Measurements from ENCODE around the gene TCF3.
A peak's percentile ranks its signal among the peaks of the same experiment; 100 is the strongest.
"Not testable (repeated sequence)": the region's sequence is repeated elsewhere in the genome, so short reads cannot be mapped to it uniquely, and the experiment has no call there.

Gene TCF3

DNA sequence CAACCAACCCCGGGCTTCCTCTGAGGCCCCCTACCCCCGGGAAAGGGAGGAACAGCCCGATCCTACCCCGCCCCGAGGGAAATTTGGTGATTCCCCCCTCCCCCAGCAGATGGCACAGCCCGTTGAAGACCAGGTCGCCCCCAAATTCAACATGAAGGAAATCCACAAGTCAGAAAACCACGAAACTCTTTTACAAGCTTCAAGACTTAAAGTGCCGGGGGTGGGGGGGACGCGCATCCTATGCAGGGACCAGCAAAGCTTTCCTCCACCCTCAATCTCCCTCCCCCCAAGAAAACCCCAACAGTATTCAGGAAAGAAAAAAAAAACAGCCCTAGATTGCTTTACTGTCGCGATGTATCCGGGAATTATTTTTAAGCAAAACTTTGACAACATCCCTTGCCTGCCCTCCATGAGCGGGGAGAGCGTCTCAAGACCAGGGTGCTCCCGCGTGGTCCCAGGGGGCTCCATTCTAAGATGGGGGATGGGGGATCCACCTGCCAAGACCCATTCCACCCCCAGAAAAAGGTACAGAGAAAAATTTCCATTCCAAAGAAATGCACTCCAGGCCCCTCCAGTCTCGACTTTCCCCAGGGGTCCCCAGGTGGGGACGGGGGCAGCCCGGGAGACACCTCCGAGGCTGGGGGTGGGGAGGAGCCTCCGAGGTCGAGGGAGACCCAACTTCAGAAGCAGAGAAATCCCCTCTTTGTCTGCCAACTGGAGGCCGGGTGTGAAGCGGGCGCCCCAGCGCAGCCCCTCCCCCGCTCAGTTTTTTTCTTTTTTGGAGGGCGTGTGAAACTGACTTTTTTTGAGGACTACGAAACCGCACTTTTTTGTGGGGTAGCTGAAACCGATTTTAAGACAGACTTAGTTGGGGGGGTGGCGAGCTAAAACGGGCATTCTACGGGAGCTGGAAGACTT is 1.5 kb downstream of the TCF3 start:
- DNase-seq: peak; percentile 70

DNA sequence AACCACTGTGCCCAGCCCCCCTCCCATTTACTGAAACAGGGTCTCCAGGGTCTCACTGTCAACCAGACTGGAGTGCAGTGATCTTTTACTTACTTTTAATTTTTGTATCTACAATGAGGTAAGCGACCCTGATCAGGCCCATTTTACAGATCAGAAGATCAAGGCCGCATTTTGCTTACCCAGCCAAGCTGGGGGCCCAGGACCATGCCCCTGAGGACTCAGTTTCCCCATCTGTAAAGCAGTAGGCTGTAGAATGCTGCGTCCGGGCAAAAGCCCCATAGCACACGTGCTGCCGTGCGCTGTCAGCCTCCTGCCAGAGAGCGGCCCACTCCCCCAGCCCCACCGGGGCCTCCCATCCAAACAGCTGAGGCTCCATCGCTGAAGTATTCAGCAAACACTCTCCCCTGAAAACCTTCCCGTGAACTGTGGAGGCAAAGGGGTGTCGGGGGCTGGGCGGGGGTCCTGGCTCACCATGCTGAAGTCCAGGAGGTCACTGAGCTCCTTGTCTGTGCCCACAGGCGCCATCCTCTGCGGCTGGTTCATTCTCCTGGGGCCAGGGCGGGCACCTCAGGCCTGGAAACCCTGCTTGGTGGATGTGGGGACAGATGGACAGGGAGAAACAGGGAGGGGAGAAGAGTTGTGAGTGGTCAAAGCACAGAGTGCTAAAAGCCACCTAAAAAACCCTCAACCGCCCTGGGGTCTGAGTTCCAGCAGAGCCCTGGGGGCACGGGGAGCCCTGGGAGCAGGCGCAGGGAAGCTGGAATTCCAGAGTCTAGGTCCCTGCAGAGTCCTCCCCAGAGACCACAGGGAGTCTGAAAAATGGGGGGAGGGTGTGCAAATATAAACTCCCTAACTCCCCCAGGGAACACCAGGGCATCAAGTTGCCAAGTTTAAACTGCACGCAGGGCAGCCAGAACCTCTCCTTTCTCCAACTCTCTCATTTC is 2.4 kb downstream of the TCF3 start:
- no peak for DNase-seq

- no peak for DNase-seq
Observed at GRCh38 chr19:1648920-1649541, 3.4 kb downstream of the TCF3 start.

- DNase-seq: no peak
Observed at GRCh38 chr19:1648459-1648849, 4.0 kb downstream of the TCF3 start.

DNA sequence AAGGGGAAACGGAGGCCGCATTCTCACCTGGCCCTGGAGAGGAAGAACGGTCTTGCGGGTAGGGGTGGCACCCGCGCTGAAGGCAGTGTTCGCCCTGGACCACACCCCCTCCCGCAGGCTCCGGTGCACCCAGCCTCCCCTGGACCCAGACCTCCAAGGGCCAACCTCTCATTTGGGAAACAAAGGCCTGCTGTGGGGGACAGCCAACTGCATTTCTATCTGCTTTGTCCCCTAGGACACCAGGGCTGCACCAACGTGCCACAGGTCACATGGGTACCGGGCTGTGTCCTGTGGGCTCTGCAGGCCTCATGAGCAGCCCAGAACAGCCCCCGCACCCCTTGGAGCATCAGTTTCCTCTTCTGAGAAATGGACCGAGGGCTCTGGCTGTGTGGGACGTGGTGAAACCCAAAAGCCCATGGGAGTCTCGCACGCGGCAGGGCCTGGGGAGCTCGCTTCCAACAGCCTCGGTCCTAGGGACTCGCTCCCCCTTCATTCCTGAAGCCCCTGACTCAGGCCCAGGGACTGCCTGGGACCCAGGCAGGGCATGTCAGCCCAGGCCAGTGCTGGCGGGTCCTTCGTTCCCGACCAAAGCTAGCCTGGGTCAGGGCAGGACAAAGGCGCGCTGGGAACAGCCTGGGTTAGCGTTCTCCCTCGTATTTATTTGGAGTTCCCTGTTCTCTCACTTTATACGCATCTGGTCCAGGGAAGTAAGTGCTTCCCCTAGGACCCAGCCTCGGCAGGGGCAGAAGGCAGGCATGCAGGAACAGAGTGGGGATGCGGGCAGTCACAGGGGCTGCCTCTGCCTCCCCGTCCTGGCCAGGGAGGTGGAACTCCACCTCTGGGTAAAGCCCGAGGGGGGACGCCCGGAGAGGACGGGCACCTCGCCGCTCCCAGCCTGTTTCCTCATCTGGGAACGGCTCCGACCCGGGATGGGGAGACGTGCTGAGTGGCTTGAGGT is 4.6 kb downstream of the TCF3 start:
- DNase-seq: no peak

- DNase-seq: no peak
Observed at GRCh38 chr19:1646659-1647453, 5.6 kb downstream of the TCF3 start.

DNA sequence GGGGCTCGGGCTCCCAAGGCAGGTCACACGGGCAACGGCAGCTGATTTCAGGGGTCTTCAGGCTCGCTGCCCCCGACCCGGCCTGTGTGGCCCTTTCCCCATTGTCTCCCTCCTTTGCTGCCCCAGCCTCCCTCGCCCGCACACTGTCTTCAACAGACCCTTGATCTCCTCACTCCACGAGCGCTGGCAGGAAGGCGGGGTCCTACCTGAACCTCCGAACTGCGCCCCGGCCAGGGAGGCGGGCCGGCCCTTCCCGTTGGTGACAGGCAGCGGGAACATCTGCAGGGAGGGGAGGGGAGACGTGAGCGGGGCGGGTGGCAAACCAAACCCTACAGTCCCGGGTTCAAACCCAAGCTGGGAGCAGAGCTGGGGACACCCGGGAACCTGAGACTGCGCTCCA is 6.3 kb downstream of the TCF3 start:
- no peak for DNase-seq

DNA sequence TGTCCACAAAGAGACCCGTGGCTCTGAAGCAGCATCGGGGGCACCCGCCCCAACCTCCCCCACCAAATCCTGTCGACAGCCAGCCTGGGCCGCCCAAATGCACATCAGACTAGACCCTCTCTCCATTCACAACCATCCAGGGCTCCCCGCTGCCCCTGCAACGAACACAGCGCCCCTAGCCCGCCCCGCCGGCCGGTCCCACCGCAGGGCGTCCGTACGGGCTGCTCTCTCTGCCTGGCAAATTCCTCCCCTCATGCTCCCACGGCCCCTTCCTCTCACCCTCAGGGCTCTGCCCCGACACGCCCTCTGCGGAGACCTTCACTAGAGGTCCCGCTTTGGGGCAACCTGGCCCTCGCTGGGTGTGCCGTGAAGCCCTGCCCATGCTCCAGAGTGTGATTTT is 7.1 kb downstream of the TCF3 start:
- DNase-seq: no peak

DNA sequence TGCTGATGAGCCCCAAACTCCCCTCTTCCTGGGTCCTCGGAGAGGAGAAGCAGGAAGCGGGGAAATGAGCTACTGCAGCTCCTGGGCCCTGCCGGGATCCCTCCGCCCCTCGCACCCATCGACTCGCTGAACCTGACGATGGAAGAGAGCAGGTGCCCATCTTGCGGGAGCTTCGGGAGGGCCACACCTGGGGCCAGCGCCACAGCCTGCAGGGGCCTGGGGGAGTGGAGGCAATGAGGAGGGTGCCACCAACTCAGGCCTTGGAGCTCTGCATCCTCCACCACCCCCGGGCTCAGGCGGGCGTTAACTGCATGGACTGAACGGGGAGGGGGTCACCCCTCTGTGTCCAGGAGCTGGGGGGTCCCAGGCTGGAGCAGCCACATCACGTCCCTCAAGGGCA is 8.3 kb downstream of the TCF3 start:
- DNase-seq: no peak

DNA sequence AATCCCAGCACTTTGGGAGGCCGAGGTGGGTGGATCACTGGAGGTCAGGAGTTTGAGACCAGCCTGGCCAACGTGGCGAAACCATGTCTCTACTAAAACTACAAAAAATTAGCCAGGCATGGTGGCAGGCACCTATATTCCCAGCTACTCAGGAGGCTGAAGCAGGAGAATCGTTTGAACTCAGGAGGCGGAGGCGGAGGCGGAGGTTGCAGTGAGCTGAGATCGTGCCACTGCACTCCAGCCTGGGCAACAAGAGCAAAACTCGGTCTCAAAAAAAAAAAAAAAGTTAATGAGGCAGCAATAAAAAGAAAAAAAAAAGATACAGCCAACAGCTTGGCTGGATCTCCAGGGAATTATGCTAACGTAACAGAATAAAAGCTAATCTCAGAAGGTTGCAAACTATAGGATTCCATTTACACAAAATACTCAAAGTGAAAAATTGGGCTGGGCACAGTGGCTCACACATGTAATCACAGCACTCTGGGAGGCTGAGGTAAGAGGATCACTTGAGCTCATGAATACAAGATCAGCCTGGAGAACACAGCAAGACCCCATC is 11.4 kb downstream of the TCF3 start:
- not testable (repeated sequence) for DNase-seq

GRCh38 chr19:1636325-1637236 is 15.8 kb downstream of the TCF3 start:
- no peak for DNase-seq

GRCh38 chr19:1634938-1635243 is 17.5 kb downstream of the TCF3 start:
- no peak for DNase-seq

- DNase-seq: no peak
Observed at GRCh38 chr19:1634242-1634937, 18.0 kb downstream of the TCF3 start.

GRCh38 chr19:1633269-1633826 is 19.1 kb downstream of the TCF3 start:
- no peak for DNase-seq

GRCh38 chr19:1632462-1633268 is 19.8 kb downstream of the TCF3 start:
- DNase-seq: no peak

- no peak for DNase-seq
Observed at GRCh38 chr19:1631557-1632100, 20.8 kb downstream of the TCF3 start.

DNA sequence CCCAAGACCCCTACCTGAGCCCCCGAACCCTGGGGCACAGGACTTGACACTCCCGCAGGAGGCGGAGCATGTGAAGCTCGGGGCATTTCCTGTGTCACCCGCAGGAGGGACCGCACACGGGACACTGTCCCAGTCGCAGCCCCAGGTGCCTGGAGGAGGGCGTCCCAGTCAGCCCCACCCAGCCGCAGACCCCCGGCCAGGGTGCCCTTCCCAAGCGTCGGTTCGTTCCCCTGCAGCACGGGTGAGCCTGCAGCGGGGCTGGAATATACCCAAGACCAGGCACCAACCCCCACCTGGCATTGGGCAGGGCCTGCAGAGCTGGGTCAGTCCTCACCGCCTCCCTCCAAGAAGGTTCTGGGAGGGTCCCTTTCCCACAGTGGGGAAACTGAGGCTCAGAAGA is 21.6 kb downstream of the TCF3 start:
- no peak for DNase-seq

- DNase-seq: no peak
Observed at GRCh38 chr19:1630012-1630411, 22.4 kb downstream of the TCF3 start.

All from CD4-positive, alpha-beta T cell treated with Interleukin-6 for 4 hours (primary cell).